Stimulated activated CD8-positive, alpha-beta memory T cell treated with anti-CD3 and anti-CD28 coated beads, Interleukin-2, amount 100 ng/mL, for 1 hour (primary cell): ENCODE data around the gene RAB44.

Source experiments
- DNase-seq, 2 donors: peaks; one replicate each; pipeline ENCODE4 v3.0.0-alpha.2; 2020; ENCODE audit warnings: low read depth in 2 of 2

The RAB44 gene

GRCh38 chr6:36771145-36771544 lies 73.5 kb downstream of the RAB44 start:
- DNase-seq: no peak

GRCh38 chr6:36772397-36772796 lies 74.8 kb downstream of the RAB44 start:
- no peak for DNase-seq

DNA sequence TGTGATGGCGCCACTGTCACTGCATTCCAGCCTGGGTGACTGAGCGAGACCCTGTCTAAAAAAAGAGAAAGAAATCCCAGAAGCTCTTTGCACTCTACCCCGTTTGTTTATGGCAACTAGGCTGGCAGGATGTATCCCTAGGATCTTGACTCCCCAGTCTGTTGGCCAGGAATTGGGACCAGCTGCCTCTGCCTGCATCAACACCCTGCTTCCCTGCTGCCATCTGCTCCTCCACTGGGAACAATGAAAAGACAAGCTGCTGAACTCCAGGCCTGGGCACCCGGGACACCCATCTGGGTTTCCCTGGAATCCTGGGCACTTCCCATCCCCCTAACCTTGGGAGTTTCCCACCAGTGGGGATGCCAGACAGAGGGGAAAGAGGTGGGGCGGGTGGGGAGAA lies 76.7 kb downstream of the RAB44 start:
- no peak for DNase-seq

GRCh38 chr6:36776167-36776566 lies 78.5 kb downstream of the RAB44 start:
- no peak for DNase-seq

DNA sequence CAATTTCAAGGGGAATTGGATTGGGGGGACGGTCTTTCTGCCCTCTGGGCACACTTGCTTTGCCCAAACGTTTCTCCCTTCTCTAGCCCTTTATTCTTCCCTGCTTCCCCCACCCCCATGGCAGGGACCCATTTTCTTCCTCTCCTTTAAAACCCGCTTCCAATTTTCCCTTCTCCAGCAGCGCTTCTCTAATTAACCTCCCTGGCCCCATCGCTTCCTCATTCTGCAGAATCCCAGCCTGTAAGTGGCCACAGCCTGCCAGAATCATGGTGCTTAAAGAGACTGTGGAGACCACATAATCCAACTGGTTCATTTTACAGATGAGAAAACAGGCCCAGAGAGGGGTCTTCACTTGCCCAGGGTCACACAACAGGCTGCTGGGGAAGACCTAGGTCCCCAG lies 80.2 kb downstream of the RAB44 start:
- DNase-seq: no peak

DNA sequence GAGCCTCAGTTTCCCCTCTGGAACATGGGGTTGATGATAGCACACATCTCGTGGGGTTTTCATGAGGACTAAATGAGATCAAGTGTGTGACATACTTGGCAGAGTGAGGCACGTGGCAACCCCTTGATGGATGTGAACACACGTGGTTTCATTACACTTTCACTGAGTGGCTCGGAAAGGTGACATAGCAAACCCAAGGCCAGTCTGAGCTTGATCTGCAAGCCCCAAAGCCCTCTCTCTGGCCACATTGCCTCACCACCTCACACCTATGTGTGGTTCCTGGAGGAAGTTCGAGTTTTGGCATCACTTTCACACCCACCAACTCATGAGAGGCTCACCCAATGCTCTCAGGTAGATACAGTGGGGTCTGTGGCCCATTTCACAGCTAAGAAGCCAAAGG lies 81.6 kb downstream of the RAB44 start:
- DNase-seq: no peak

DNA sequence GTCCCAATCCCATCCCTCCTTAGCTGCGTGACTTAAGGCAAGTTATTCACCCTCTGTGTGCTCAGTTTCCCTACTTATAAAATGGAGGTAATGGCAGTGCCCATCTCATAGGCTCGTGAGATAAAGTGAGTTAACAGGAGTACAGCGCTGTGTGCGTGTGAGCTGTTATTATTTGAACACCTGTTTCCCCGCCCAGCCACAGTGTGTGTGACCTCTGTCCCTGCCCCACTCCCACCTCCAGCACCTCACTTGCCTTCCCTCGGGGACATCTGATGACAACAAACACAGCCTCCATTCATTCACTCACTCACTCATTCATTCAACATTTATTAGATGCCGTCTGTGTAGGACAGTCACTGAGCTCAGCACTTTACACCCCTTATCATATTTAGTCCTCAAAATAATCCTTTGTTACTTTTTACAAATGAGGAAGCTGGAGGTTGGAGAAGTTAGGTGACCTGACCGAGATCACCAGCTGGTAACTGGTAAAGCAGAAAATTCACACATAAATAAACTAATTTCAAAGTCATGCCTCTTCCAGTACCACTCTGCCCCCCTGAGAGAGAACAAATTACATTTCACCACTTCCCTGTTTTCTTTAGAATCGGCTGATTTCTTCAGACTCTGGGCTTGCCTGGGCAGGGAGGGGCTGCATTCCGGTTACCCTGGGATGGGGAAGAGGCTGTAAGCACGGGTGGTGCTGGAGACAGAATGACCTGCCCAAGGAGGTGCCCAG lies 83.0 kb downstream of the RAB44 start:
- DNase-seq: no peak

GRCh38 chr6:36781669-36782068 lies 84.0 kb downstream of the RAB44 start:
- no peak for DNase-seq
